Transverse colon (tissue), 3 donors: ENCODE results near the gene LPCAT1.

Experiments used
- CTCF ChIP-seq, 5 experiments: fragments of 200-600 bp in 3 of 5; fragments of 450-650 bp in 2 of 5; sonication (generic) in 3 of 5; IDR thresholded peaks; 1 replicate in 2 of 5; 2 replicates in 3 of 5; pipeline ENCODE4 v1.5.1; 2016 to 2017; ENCODE audit warnings: antibody characterized with exemption in 5 of 5, inconsistent platforms in 3 of 5, mild to moderate bottlenecking in 2 of 5, moderate library complexity in 1 of 5
- POLR2A ChIP-seq: fragments of 450-650 bp; IDR thresholded peaks from one replicate; pipeline ENCODE4 v1.6.1; 2016; ENCODE audit warnings: antibody characterized with exemption, mild to moderate bottlenecking, moderate library complexity

DNA sequence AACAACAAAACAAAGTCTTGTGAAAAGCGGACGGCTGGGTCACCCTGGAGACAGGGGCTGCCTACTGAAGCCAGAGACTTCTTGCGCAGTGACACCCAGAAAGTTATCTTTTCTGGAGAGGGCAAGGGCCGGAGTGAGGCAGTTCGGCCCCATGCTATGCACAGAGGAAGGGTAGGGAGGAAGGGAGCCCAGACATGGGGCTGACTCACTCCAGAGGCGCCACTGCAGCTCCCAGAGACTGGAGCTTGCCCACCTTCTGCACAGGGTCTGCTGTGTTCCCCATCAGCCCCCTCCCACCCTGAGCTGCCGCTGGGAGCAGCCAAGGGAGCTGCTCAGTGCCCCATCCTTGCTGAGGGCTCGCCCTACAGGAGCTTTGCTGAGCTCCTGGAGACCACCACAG is 91.9 kb downstream of the LPCAT1 start:
- TF ChIP-seq CTCF (IDR thresholded peaks at IDR 0.05): no peak
- no peak for TF ChIP-seq POLR2A
